H7 (cell line): ENCODE data around the gene COL4A1. TPM values are rescaled to one million over a fixed set of nuclear protein-coding genes. Genes with fewer than 3 reads are reported as not detected.

ENCODE experiments used
- DNase-seq: peaks from one replicate; pipeline ENCODE4 v3.0.0; 2012
- H3K27me3 ChIP-seq: 2 replicates; pipeline ENCODE4 v1.6.0; 2011; ENCODE audit warnings: mild to moderate bottlenecking, low read length; ENCODE audit not compliant: control insufficient read depth, insufficient read depth
- H3K36me3 ChIP-seq: replicated peaks from 2 replicates; pipeline ENCODE4 v1.5.1; 2011; ENCODE audit warnings: low read length; ENCODE audit not compliant: control insufficient read depth, insufficient read depth
- H3K4me3 ChIP-seq: 2 replicates; pipeline ENCODE4 v1.5.1; 2011; ENCODE audit warnings: low read depth, mild to moderate bottlenecking, control low read depth, low read length, moderate library complexity; ENCODE audit not compliant: insufficient read depth
- total RNA-seq: library from RNA; depleted of rRNA; stranded (reverse); fragments of >200 nt; shearing (Covaris generic); gene quantifications from 2 replicates; pipeline ENCODE4 v1.2.3, GENCODE V29; 2014

Gene COL4A1
- total RNA-seq, 1 experiment from 2014 or later: 135 TPM

DNA sequence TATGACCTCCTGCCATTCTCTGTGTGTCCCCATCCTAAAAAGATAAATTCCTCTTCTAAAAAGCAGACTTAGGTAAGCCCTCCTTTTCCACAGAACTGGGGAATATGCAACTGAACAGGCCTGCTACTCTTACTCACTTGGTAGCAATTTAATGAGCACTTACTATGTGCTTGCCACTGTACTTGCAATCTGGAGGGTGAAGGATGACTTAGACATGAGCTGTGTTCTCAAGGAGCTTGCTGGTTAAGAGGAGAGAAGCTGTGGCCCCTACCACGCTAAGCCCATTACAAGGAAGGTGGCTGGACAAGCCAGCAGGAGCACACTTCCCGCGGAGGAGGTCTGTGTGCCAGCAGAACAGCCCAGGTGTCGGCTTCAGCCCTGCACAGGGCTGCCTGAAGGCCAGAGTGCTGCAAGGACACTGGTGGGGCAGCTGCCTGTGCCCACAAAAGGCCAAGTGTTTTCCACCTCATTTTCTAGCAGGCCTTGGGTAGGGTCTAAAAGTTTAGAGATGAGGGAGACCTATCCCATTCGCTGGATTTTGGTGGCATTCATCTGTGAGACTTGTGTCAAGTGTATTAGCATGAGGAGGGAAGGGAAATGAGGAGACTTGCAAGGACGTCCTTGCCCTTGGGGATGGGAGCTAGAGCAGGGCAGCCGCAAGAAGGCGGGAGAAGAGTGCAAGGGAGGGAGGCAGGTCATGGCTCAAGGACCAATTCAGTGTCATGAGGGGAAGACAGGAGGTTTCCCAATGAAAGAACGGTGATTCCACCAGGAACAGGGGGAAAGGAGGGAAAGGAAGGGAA is 52.0 kb downstream of the COL4A1 start:
- DNase-seq: no peak
- H3K36me3 ChIP-seq: no peaks in the 10 kb centered on the region

GRCh38 chr13:110254151-110254679 is 52.7 kb downstream of the COL4A1 start:
- no peak for DNase-seq
- H3K27me3 ChIP-seq: no peaks in the 10 kb centered on the region
- H3K36me3 ChIP-seq: no peaks in the 10 kb centered on the region
- no peak overlapping the region for H3K4me3 ChIP-seq

More for the DNA sequence above, 52.0 kb downstream of the COL4A1 start:
- H3K4me3 ChIP-seq: no peak overlapping the region
- no peaks in the 10 kb centered on the region for H3K27me3 ChIP-seq

DNA sequence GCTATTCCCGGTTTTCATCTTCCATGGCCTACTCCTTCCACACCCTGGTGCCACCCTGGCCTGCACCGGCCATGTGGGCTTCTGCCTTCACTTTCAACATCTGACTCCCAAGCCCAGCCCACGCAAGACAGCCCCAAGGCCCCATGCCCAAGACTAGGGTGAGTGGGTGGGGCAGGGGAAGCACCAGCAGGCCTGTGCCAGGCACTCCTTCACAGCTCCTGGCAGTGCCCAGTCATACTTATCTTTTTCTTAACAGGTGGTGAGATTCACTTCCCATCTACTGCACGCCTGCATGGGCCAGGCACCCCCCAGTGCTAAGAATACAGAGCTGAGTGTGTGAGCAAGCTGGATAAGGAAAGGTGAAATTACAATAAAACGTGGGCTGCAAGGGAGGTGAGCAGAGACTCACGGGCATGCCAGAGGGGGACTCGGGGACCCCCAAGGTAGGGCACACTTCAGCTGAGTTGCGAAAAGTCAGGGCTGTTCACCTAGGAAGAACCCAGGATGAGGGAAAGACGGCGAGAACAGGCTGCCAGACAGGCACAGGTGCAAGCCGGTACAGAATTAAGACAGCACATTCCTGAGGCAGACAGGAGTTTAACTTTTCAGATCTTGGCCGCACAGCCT is 55.7 kb downstream of the COL4A1 start:
- no peak for DNase-seq

DNA sequence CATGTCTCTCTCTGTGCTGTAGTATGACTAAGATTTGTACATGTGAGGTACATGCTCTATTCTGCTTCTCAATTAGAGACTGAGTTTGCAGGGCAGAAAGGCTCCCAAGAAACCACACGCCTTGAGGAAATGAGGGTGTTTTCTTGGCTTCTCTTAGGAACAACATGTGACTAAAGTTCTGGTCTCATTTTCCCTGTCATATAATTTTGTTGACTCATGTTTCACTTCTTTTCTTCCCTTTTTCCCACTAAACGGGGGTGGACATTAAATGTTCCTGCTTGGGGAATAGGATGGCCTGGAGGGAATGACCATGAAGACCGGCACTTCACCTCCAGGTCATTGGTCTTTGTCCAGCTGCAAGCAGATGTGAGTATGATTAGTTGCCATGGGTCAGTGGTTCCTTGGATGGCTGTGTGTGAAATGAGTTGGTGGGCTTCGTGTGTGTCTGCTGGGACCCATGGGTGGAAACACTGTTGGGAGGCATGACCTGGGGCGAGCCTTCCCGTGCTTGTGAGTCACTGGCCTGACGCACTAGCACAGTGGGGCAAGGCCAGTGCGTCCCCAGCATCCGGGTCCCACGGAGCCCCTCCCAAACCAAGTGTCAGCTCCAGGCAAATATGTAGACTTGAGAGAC is 56.6 kb downstream of the COL4A1 start:
- no peak for DNase-seq
- H3K36me3 ChIP-seq: no peaks in the 10 kb centered on the region
- H3K4me3 ChIP-seq: no peak overlapping the region
- no peaks in the 10 kb centered on the region for H3K27me3 ChIP-seq

More for the DNA sequence above, 55.7 kb downstream of the COL4A1 start:
- no peaks in the 10 kb centered on the region for H3K36me3 ChIP-seq
- H3K27me3 ChIP-seq: no peaks in the 10 kb centered on the region
- H3K4me3 ChIP-seq: no peak overlapping the region

DNA sequence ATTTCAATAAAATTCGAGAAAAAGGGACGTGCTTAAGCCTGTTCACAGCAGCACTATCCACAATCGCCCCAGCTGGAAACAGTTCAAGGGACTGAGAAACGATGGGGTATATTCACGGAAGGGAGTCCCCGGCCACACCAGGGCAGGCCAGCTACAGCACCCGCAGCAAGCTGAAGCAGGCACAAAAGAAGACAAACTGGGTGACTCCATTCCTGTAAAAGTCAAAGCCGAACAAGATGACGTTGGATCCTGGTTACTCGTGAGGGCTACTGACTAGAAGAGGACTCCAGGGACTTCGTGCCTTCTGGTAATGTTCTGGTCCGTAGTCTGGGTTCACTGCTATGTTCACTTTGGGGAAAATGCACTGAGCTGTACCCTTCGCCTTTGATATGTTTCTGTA is 57.6 kb downstream of the COL4A1 start:
- Histone ChIP-seq H3K27me3 (no peaks in the 10 kb centered on the region), H3K36me3 (no peaks in the 10 kb centered on the region), H3K4me3 (no peak overlapping the region)
- no peak for DNase-seq

GRCh38 chr13:110248449-110249143 is 58.4 kb downstream of the COL4A1 start:
- no peaks in the 10 kb centered on the region for H3K36me3 ChIP-seq
- H3K27me3 ChIP-seq: no peaks in the 10 kb centered on the region
- no peak overlapping the region for H3K4me3 ChIP-seq
- DNase-seq: no peak

- Histone ChIP-seq H3K27me3 (no peaks in the 10 kb centered on the region), H3K36me3 (no peaks in the 10 kb centered on the region), H3K4me3 (no peak overlapping the region)
- DNase-seq: no peak
Observed at GRCh38 chr13:110246530-110246929, 60.4 kb downstream of the COL4A1 start.

DNA sequence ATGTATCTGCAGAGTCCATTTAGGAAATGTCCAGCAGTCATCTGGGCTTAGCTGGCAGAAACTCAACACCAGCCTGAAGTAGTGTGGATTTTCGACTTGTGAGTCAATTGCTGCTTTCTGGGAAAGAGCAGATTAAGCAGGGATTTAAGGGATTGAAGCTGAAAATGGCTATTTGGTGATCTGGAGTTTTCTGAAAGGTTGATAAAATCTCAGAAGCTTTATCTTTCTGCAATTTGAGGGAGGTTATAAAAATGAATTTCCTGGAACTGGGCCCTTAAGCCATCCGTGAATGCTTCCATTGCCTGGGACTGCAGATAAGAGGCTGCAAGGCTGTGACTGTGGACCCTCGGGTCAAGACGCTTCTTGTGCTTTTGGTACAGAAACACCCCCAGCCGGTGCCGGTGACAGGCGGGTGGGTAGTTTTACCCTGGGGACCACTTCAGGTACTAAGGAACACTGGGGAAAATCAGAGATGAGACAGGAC is 61.5 kb downstream of the COL4A1 start:
- Histone ChIP-seq H3K27me3 (no peaks in the 10 kb centered on the region), H3K36me3 (no peaks in the 10 kb centered on the region), H3K4me3 (no peak overlapping the region)
- no peak for DNase-seq

GRCh38 chr13:110244976-110245375 is 62.0 kb downstream of the COL4A1 start:
- H3K27me3 ChIP-seq: no peaks in the 10 kb centered on the region
- DNase-seq: no peak
- no peaks in the 10 kb centered on the region for H3K36me3 ChIP-seq
- no peak overlapping the region for H3K4me3 ChIP-seq

DNA sequence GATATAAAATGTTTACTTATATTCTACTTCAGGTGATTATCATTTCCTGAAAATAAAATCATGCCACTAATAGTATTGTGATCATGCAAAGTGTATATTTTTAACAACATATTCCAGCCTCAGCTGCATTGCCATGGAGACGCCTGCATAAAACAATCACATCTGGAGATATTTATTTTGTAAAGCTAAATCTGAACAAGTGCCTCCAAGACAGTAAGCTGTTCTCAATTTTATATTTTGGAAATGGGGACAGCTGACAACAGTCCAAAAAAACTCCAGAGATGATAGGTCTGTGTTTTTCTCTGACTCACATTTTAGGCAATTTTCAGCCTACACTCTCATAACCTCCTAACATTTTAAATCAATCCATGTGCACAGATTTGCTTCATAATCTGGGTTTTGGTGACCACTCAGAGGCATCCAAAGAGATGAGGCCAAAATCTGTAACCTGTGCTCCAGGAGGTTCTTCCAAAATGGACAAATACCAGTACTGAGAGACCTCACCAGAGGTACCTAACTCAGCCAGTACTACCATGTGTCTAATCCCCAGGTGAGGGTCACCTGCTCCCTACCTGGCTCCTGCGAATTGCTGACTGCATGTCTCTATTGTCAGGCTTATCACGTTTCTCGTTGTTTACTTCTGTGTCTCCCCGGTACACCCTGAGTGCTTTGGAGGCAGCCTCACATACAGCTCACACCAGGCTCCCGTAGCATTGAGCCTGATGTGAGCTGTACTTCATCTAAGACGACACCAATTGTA is 62.7 kb downstream of the COL4A1 start:
- no peaks in the 10 kb centered on the region for H3K36me3 ChIP-seq

GRCh38 chr13:110242615-110243014 is 64.3 kb downstream of the COL4A1 start:
- no peak overlapping the region for H3K4me3 ChIP-seq
- no peak for DNase-seq
- H3K36me3 ChIP-seq: no peaks in the 10 kb centered on the region
- no peaks in the 10 kb centered on the region for H3K27me3 ChIP-seq

More for the DNA sequence above, 62.7 kb downstream of the COL4A1 start:
- no peak for DNase-seq
- no peaks in the 10 kb centered on the region for H3K27me3 ChIP-seq
- H3K4me3 ChIP-seq: no peak overlapping the region

- no peak for DNase-seq
- Histone ChIP-seq H3K4me3 (no peak overlapping the region), H3K27me3 (no peaks in the 10 kb centered on the region), H3K36me3 (no peaks in the 10 kb centered on the region; the same call in 1 of the 2 replicates)
Observed at GRCh38 chr13:110240943-110241342, 66.0 kb downstream of the COL4A1 start.

DNA sequence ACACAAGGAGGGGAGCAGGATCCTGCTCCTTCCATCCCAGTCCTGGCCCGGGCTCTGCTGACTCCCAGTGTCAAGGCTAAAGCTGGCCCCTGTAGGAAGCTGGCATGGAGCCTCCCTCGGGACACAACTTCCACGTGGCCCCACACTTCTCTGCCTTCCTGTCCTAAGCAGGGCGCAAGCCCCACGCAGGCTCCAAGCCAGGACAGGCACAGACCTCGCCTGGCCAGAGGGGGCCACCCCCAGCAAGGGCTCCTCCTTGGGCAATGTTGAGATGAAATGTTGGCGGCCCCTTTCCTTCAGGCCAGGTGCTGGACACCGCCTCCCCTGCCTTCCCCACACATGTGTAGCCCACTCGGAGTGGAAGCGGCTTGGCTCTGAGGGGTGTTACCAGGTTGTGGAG is 66.6 kb downstream of the COL4A1 start:
- Histone ChIP-seq H3K4me3 (no peak overlapping the region), H3K27me3 (no peaks in the 10 kb centered on the region), H3K36me3 (no peaks in the 10 kb centered on the region; the same call in 1 of the 2 replicates)
- DNase-seq: no peak
